AG04450 (cell line): ENCODE results near the gene FGGY. TPM values are rescaled to one million over a fixed set of nuclear protein-coding genes. Genes with fewer than 3 reads are reported as not detected.

Experiments used
- CTCF ChIA-PET: fragments of 300-600, 350-600 bp; formaldehyde crosslinking; extraction: SDS; loops from one replicate; lab custom pipeline; 2022; ENCODE audit warnings: antibody characterized with exemption, inconsistent platforms; lab: Charles Lee
- POLR2A ChIA-PET: fragments of 350-600 bp; formaldehyde crosslinking; extraction: SDS; loops from one replicate; lab custom pipeline; 2021; ENCODE audit warnings: antibody characterized with exemption, inconsistent platforms; lab: Yijun Ruan, JAX
- DNase-seq: peaks from one replicate; pipeline ENCODE4 v3.0.0-alpha.2; 2011; ENCODE audit warnings: low read depth, low spot score
- H3K27ac ChIP-seq: one replicate; pipeline ENCODE4 v1.5.1; 2012; ENCODE audit warnings: low read depth, low read length, control low read depth
- H3K27me3 ChIP-seq: one replicate; pipeline ENCODE4 v1.6.0; 2012; ENCODE audit warnings: low read length; ENCODE audit not compliant: control insufficient read depth, insufficient read depth
- H3K4me3 ChIP-seq: 2 replicates; pipeline ENCODE4 v1.5.1; 2011; ENCODE audit warnings: mild to moderate bottlenecking, low read depth, low read length, control low read depth
- H3K9me3 ChIP-seq: 2 replicates; pipeline ENCODE4 v1.5.1; 2012; ENCODE audit warnings: low read length; ENCODE audit not compliant: control insufficient read depth, insufficient read depth
- polyA plus RNA-seq: library from polyadenylated mRNA; depleted of rRNA; stranded (reverse); fragments of >200 nt; gene quantifications from 2 replicates; pipeline ENCODE4 v1.2.3, GENCODE V29; 2011
- TF ChIP-seq, protein P1 (sequence below): IDR thresholded peaks from 2 replicates; pipeline ENCODE4 v1.5.1; 2011; ENCODE audit warnings: low read depth, low read length, control low read depth, inconsistent platforms

FGGY gene
- polyA plus RNA-seq, 1 experiment, result 11.8 TPM

GRCh38 chr1:59541161-59541560, 244.3 kb downstream of the FGGY start:
- H3K9me3 ChIP-seq, result no peaks in the 10 kb centered on the region
- H3K27me3 ChIP-seq, result no peaks in the 10 kb centered on the region
- H3K27ac ChIP-seq, result no peak overlapping the region
- no peak overlapping the region for H3K4me3 ChIP-seq
- no peak for DNase-seq
- POLR2A ChIA-PET, result no interaction called here
- CTCF ChIA-PET, result no interaction called here
- TF ChIP-seq, protein P1, sequence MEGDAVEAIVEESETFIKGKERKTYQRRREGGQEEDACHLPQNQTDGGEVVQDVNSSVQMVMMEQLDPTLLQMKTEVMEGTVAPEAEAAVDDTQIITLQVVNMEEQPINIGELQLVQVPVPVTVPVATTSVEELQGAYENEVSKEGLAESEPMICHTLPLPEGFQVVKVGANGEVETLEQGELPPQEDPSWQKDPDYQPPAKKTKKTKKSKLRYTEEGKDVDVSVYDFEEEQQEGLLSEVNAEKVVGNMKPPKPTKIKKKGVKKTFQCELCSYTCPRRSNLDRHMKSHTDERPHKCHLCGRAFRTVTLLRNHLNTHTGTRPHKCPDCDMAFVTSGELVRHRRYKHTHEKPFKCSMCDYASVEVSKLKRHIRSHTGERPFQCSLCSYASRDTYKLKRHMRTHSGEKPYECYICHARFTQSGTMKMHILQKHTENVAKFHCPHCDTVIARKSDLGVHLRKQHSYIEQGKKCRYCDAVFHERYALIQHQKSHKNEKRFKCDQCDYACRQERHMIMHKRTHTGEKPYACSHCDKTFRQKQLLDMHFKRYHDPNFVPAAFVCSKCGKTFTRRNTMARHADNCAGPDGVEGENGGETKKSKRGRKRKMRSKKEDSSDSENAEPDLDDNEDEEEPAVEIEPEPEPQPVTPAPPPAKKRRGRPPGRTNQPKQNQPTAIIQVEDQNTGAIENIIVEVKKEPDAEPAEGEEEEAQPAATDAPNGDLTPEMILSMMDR, result no peak

- CTCF ChIA-PET, result no interaction called here
- Histone ChIP-seq H3K27me3 (no peaks in the 10 kb centered on the region), H3K4me3 (no peak overlapping the region), H3K9me3 (no peaks in the 10 kb centered on the region), H3K27ac (no peak overlapping the region)
- POLR2A ChIA-PET, result no interaction called here
- no peak for DNase-seq
- TF ChIP-seq, protein P1, result no peak
Observed at GRCh38 chr1:59541891-59542290, 245.0 kb downstream of the FGGY start.

- H3K4me3 ChIP-seq, result no peak overlapping the region
- no peak for DNase-seq
- no peaks in the 10 kb centered on the region for H3K9me3 ChIP-seq
- CTCF ChIA-PET, result no interaction called here
- H3K27me3 ChIP-seq, result no peaks in the 10 kb centered on the region
- POLR2A ChIA-PET, result interaction anchor here (0.7 kb wide), 1 partner anchor 1750 kb away, joined by 3 read pairs; no protein-coding TSS in a partner anchor
- H3K27ac ChIP-seq, result no peak overlapping the region
- TF ChIP-seq, protein P1, result no peak
Observed at GRCh38 chr1:59543211-59543668, 246.3 kb downstream of the FGGY start.

DNA sequence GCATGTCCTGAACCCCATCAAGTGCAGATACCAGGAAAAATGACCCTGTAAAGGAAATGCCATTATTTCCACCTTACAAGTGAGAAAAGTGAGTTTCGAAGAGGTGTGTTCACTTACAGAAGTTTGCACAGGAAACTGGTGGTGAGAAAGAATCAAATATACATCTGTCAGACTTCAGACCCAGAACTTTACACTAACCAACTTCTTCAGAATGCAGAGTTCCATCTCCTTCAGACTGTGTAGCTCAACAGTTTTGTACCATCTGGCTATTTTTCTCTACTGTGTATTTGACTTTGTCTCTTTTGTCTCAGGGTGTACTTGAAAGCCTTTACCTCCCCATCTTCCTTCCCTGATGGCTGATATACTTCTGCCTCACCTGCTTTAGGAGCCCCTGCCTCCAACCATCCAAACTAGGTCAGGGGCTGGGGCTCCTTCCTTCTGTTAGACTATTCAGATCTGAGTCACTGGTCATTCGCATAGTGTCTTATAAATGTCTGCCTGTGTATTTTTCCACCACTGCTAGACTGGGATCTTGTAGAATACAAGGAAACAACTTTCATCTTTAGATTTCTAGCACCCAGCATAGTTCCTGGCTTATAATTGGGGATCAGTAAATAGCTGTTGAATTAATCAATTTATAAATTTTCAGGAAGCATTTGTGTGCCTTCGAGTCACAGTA, 247.9 kb downstream of the FGGY start:
- H3K27me3 ChIP-seq, result no peaks in the 10 kb centered on the region
- TF ChIP-seq, protein P1, result no peak
- H3K4me3 ChIP-seq, result no peak overlapping the region
- ChIA-PET CTCF (no interaction called here), POLR2A (no interaction called here)
- no peak for DNase-seq
- H3K9me3 ChIP-seq, result no peaks in the 10 kb centered on the region
- no peak overlapping the region for H3K27ac ChIP-seq

GRCh38 chr1:59545830-59546229, 248.9 kb downstream of the FGGY start:
- DNase-seq, result no peak
- TF ChIP-seq, protein P1, result no peak
- CTCF ChIA-PET, result no interaction called here
- no peak overlapping the region for H3K27ac ChIP-seq
- H3K4me3 ChIP-seq, result no peak overlapping the region
- no peaks in the 10 kb centered on the region for H3K9me3 ChIP-seq
- POLR2A ChIA-PET, result no interaction called here
- no peaks in the 10 kb centered on the region for H3K27me3 ChIP-seq
